ENCODE measurements around the gene UPF1.

Gene UPF1

DNA sequence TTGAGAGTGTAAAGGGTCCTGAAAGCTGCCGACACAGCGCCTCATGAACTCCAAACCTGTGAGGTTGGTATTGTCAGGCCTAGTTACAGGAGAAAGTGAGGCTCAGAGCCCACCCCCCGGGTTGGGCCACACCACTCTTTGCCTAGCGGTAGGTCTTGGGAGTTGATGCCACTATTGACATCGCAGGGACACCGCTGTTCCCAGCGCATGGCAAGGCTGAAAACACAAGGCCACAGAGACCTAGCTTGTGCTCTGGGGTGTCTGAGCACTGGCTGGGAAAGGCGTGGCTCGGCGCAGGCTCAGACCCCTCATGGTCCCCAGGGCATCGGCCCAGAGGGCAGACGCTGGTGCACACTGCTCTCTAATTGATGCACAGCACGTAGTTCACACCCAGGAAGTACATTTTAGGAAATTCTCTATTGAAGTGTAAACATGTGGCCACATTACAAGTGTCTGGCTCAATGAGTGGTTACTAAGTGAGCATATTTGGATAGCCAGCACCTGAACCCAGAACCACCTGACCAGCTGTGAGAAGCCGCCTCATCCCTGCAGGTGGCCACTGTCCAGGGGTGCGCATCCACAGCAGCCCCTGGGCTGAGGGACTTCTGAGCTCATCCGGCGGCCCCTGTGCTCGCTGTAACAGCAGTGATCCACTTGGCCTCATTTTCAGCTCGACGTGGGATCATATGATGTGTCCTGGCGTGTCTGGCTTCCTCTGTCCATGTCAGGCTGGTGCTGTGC lies 27.3 kb downstream of the UPF1 start:
- DNase-seq = no peak

GRCh38 chr19:18859676-18860301 lies 28.0 kb downstream of the UPF1 start:
- no peak for DNase-seq

DNA sequence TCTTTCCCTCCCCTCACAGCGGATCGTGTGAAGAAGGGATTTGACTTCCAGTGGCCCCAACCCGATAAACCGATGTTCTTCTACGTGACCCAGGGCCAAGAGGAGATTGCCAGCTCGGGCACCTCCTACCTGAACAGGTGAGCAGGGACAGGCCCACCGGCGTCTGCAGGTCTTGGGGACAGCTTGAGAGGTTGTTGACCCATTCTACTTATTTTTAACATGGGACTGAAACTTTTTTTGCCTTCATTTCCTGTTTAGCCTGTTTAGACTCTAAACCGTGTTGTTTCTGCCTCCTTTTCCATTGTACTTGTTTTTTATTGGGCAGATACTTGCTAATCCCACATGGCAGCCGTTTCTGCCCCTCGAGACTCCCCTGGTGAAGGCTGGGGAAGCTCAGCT lies 28.5 kb downstream of the UPF1 start:
- DNase-seq = no peak

- DNase-seq = no peak
Measured at GRCh38 chr19:18860725-18861124, 29.0 kb downstream of the UPF1 start.

GRCh38 chr19:18861235-18861634 lies 29.5 kb downstream of the UPF1 start:
- peak in 1 of 2 donors; percentile 12 for DNase-seq

- no peak for DNase-seq
Measured at GRCh38 chr19:18861917-18862316, 30.2 kb downstream of the UPF1 start.

DNA sequence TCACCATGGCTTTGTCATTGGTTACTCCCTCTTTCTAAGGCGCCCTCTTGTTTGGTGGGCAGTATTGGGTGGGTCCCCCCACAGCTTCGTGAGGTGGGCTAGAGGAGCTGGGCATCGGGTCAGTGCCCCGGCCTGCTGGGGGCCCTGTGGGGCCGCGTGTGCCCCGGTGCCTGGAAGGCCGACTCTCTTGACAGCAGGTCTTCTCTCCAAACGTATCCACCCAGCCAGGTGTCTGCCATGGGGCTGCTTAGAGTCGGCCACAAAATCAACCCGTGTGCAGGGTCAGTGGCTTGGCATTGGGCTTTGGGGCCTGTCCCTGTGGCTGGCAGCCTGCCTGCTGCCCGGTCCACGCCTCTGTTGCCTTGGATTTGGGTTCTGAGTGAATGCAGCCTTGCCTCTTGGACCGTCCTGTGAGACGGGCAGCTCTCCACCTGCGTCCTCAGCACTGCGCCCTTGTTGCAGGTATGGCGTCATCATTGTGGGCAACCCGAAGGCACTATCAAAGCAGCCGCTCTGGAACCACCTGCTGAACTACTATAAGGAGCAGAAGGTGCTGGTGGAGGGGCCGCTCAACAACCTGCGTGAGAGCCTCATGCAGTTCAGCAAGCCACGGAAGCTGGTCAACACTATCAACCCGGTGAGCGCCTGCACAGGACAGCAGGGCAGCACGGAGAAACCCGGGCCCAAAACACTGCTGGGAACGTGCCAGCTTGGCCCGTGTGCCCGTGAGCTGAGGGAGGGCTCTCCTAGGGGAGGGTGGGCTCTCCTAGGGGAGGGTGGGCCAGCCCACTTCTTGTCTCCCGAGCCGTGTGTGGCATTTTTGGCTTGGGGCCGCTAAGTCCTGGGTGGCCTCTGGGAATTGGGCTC lies 31.4 kb downstream of the UPF1 start:
- no peak for DNase-seq

- no peak for DNase-seq
Measured at GRCh38 chr19:18863843-18864362, 32.1 kb downstream of the UPF1 start.

DNA sequence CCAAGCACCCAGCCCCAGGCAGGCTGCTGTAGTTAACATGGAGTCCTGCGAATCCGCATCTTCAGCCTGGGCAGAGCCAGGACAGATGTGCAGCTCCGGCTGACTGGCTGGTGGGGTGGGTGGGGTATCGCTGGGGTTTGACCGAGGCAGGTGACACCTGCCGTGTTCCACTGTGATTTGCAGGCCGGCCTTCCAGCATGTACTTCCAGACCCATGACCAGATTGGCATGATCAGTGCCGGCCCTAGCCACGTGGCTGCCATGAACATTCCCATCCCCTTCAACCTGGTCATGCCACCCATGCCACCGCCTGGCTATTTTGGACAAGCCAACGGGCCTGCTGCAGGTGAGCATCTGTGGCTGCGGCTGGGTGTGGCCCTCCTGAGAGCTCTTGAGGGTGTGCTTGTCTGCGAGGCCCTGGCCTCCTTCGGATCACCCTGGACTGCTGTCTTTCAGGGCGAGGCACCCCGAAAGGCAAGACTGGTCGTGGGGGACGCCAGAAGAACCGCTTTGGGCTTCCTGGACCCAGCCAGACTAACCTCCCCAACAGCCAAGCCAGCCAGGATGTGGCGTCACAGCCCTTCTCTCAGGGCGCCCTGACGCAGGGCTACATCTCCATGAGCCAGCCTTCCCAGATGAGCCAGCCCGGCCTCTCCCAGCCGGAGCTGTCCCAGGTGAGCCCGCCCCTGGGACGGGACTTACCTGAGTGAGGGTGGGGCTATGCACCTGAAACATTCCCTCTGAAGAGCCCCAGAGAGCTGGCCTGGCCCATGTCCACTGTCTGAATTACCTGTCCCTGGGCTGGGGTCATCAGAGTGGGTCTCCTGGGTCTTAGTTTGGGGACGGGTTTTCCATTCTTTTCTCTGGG lies 33.6 kb downstream of the UPF1 start:
- no peak for DNase-seq

GRCh38 chr19:18865973-18866799 lies 34.4 kb downstream of the UPF1 start:
- DNase-seq = peak; percentile 37 to 67

- no peak for DNase-seq
Measured at GRCh38 chr19:18866800-18867123, 35.0 kb downstream of the UPF1 start.

DNA sequence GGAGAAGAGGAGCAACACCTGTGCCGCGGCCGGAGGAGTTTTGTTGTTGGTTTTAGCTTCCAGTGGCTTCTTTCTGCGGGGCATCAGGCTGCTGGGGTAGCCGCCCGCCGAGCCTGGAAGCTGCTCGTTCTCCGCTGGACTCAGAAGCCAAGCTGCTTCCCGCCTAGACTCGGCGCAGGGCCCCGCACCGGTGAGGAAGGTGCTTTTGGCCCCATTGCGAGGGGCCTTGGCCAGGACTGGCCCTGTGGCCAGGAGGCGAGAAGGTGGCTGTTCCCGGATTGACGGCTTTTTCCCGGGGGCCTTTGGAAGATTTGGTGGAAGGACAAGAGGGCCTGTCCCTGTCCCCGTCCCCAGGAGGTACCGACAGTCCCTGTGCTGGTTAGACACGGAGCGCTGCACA lies 35.4 kb downstream of the UPF1 start:
- no peak for DNase-seq

DNA sequence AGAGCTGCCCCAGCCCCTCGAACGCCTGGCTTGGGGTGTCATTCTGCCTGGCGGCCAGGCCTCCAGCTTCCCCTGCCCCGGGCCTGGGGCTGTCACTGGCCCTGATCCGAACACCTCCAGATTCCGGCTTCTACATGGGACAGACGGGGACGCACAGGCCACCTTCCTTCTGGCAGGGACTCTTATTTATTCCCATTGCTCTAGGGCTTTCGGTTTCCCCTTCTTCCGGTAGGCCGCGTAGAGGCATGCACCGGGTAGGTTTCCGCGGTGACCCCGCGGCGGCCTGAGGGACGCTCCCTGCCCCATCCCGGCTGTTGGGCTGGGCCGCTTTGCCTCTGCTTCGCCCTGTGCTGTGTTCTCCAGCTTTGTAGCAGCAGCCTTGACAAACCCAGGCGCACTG lies 36.0 kb downstream of the UPF1 start:
- no peak for DNase-seq

- DNase-seq = no peak
Measured at GRCh38 chr19:18868380-18869022, 36.7 kb downstream of the UPF1 start.

DNA sequence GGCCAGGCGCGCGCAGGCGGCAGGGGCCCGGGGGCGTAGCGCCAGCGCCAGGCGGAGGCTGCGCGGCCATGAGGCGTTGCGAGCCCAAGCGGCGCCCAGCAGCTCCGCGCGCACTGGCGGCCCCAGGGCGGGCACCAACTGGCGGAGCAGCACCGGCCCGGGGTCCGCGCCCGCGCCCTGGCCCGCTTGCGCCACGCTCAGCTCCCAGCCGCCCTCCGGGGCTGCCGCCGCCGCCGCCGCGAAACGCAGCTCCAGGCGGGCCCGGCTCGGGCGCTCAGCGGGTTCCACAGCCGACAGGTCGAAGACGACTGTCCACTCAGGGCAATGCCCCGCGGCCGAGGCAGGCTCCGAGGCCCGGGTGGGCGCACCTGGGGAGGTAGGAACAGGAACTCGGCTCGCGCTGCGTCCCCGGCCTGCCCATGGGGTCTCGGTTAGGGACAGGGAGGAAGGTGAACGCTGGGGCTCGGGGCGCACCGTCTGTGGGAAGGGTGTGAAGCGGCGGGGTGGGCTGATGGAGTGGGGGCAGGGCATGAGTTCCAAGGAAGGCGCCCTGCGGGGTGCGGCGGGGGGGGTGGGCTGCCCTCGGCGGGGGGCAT lies 37.4 kb downstream of the UPF1 start:
- no peak for DNase-seq

DNA sequence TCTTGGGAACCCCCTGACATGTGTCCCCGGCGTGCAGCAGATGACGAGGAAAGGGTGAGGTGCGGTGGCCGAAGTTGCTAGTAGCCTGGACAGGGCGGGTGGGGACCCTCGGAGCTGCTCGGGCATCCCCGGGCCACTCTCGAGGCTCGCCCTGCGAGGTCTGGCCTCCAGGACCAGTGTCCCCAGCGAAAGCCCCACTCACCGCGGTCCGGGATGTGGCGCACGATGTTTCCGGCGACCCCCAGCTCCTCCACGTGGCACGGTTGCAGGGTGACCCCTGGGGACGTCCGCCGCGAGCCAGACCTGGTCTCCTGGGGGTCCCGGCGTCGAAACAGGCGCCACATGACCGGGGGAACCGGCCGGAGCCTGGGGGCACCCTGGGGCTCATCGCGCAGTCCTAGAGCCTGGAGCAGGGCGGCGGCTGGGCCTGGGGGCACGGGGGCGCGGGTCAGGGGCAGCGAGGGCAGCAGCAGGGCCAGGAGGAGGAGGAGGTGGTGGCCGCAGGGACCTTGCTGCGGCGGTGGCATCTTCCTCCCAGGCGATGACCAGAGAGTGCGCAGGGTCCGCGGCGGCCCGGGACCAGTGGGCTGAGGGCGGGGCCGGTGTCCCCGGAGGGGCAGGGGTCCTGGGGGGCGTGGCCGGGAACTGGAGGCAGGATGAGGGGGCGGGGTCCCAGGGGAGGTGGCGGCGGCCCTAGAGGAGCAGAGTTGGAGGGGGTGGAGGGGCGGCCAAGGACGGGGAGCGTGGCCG lies 38.2 kb downstream of the UPF1 start:
- DNase-seq = no peak

DNA sequence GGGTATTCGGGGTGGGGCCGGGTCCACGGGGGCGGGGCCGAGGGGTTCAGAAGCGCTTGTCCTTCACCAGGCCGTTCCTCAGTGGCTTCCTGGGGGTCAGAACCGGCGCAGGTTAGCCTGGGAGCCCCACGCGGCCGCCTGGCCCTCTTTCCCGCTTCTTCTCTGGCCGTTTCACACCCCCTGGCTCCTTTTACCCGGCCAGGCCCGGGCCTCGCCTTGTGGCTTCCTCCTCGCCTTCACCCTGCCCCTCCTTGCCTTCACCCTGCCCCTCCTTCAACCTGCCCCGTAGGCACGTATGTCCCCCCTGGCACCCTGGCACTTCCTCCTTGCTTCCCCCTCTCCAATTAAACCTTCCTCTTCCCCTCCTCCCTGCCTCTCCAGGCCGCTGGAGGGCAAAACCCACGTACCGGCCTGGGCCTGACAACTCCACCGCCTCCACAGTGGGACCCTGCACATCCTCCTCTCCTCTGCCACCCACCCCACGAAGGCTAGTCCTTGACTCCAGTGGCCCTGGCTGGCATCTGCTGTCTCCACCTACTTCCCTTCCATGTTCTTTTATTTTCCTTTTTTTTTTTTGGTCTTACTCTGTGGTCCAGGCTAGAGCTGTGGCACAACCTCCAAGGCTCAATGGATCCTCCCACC lies 38.9 kb downstream of the UPF1 start:
- DNase-seq = no peak

DNA sequence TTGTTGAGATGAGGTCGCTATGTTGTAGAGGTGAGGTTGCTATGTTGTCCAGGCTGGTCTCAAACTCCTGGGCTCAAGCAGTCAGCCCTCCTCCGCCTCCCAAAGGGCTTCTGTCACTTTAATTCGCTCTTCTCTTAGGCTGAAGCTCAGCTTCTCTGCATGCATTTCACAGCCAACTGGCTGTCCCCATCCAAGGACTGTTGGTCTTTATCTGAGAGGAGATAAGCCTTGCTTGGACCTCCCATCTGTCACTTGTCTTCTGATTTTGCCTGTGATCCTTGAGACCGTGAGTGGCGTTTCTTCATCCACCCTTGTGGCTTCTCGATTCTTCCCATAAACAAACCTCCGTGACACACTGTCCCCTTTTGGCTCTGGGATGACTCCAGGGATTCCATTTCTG lies 39.8 kb downstream of the UPF1 start:
- no peak for DNase-seq

DNA sequence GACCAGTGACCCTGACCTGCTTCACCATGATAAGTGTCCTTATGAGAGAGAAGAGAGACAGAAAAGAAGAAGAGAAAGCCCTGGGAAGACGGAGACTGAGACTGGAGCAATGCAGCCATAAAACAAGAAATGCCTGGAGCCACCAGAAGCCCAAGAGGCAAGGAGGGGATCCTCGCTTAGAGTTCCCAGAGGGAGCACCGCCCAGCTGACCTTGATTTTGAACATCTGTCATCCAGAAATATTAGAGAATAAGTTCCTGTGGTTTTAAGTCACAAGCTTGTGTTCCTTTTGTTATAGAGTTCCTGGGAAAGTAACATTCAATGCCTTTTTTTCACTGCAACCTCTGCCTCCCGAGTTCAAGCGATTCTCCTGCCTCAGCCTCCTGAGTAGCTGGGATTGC lies 44.0 kb downstream of the UPF1 start:
- DNase-seq = no peak

GRCh38 chr19:18876865-18877264 lies 45.1 kb downstream of the UPF1 start:
- DNase-seq = no peak
